Duodenal mucosa (tissue), 2 donors: ENCODE results near the gene THRA.

Experiments
- H3K27ac ChIP-seq: one replicate; pipeline ENCODE4 v1.7.0; 2013; ENCODE audit warnings: low read depth, low read length
- H3K27me3 ChIP-seq, 2 donors: one replicate each; pipeline ENCODE4 v1.7.0; 2013; ENCODE audit warnings: low read length in 2 of 2, control low read depth in 1 of 2; ENCODE audit not compliant: insufficient read depth in 2 of 2, control insufficient read depth in 1 of 2
- H3K36me3 ChIP-seq, 2 donors: one replicate each; pipeline ENCODE4 v1.7.0; 2013; ENCODE audit warnings: low read length in 2 of 2, control low read depth in 1 of 2; ENCODE audit not compliant: insufficient read depth in 2 of 2, control insufficient read depth in 1 of 2
- H3K4me1 ChIP-seq, 2 donors: one replicate each; pipeline ENCODE4 v1.7.0; 2013; ENCODE audit warnings: low read length in 2 of 2, control low read depth in 1 of 2; ENCODE audit not compliant: insufficient read depth in 2 of 2, control insufficient read depth in 1 of 2
- H3K4me3 ChIP-seq, 2 donors: one replicate each; pipeline ENCODE4 v1.7.0; 2013; ENCODE audit warnings: low read length in 2 of 2, low read depth in 1 of 2
- H3K9ac ChIP-seq, 2 donors: one replicate each; pipeline ENCODE4 v1.7.0; 2013; ENCODE audit warnings: low read length in 2 of 2, low read depth in 1 of 2
- H3K9me3 ChIP-seq, 2 donors: one replicate each; pipeline ENCODE4 v1.7.0; 2013; ENCODE audit warnings: low read length in 2 of 2, control low read depth in 1 of 2; ENCODE audit not compliant: control insufficient read depth in 1 of 2

Gene THRA

GRCh38 chr17:40093005-40093579, 30.3 kb downstream of the THRA start:
- Histone ChIP-seq H3K27me3 (no peaks in the 10 kb centered on the region), H3K4me1 (peaks cover 32 to 33% of the 10 kb centered on the region in 2 donors), H3K27ac (peak overlapping the region; percentile 8), H3K36me3 (peaks cover 33 to 64% of the 10 kb centered on the region in 2 donors), H3K4me3 (no peak overlapping the region), H3K9me3 (no peaks in the 10 kb centered on the region), H3K9ac (no peak overlapping the region)

- H3K4me3 ChIP-seq: no peak overlapping the region
- H3K27ac ChIP-seq: no peak overlapping the region
- H3K36me3 ChIP-seq: peaks cover 29 to 61% of the 10 kb centered on the region in 2 donors
- H3K27me3 ChIP-seq: no peaks in the 10 kb centered on the region
- peaks cover 38 to 39% of the 10 kb centered on the region in 2 donors for H3K4me1 ChIP-seq
- H3K9me3 ChIP-seq: no peaks in the 10 kb centered on the region
- H3K9ac ChIP-seq: no peak overlapping the region
Observed at GRCh38 chr17:40093580-40094201, 30.9 kb downstream of the THRA start.

- Histone ChIP-seq H3K27me3 (no peaks in the 10 kb centered on the region), H3K36me3 (peaks cover 21 to 50% of the 10 kb centered on the region in 2 donors), H3K4me1 (peaks cover 39 to 44% of the 10 kb centered on the region in 2 donors), H3K9me3 (no peaks in the 10 kb centered on the region), H3K4me3 (no peak overlapping the region), H3K27ac (peak overlapping the region; percentile 28), H3K9ac (peak overlapping the region in 1 of 2 donors; percentile 8)
Observed at GRCh38 chr17:40094874-40095273, 32.1 kb downstream of the THRA start.

- Histone ChIP-seq H3K4me3 (no peak overlapping the region), H3K27ac (peak overlapping the region; percentile 64), H3K4me1 (peaks cover 39 to 49% of the 10 kb centered on the region in 2 donors), H3K9me3 (no peaks in the 10 kb centered on the region), H3K9ac (peak overlapping the region; percentile 12 to 14), H3K27me3 (no peaks in the 10 kb centered on the region), H3K36me3 (peaks cover 21 to 46% of the 10 kb centered on the region in 2 donors)
Observed at GRCh38 chr17:40095351-40095943, 32.7 kb downstream of the THRA start.

- no peaks in the 10 kb centered on the region for H3K9me3 ChIP-seq
- H3K4me1 ChIP-seq: peaks cover 44 to 54% of the 10 kb centered on the region in 2 donors
- peak overlapping the region in 1 of 2 donors; percentile 45 for H3K4me3 ChIP-seq
- H3K27me3 ChIP-seq: no peaks in the 10 kb centered on the region
- peaks cover 21 to 46% of the 10 kb centered on the region in 2 donors for H3K36me3 ChIP-seq
- H3K9ac ChIP-seq: peak overlapping the region; percentile 39 to 41
- peak overlapping the region; percentile 74 for H3K27ac ChIP-seq
Observed at GRCh38 chr17:40095944-40096791, 33.4 kb downstream of the THRA start.

GRCh38 chr17:40097087-40097486, 34.3 kb downstream of the THRA start:
- H3K4me1 ChIP-seq: peaks cover 53 to 58% of the 10 kb centered on the region in 2 donors
- peaks cover 21 to 46% of the 10 kb centered on the region in 2 donors for H3K36me3 ChIP-seq
- H3K27me3 ChIP-seq: no peaks in the 10 kb centered on the region
- H3K9me3 ChIP-seq: no peaks in the 10 kb centered on the region
- peak overlapping the region in 1 of 2 donors; percentile 73 for H3K4me3 ChIP-seq
- H3K27ac ChIP-seq: peak overlapping the region; percentile 74
- peak overlapping the region; percentile 76 to 78 for H3K9ac ChIP-seq

GRCh38 chr17:40097931-40098845, 35.4 kb downstream of the THRA start:
- Histone ChIP-seq H3K27me3 (no peaks in the 10 kb centered on the region), H3K4me1 (peaks cover 62 to 63% of the 10 kb centered on the region in 2 donors), H3K27ac (peak overlapping the region; percentile 96), H3K9me3 (no peaks in the 10 kb centered on the region), H3K36me3 (peaks cover 21 to 42% of the 10 kb centered on the region in 2 donors), H3K4me3 (peak overlapping the region; percentile 60 to 73), H3K9ac (peak overlapping the region; percentile 76 to 78)

GRCh38 chr17:40098846-40099618, 36.3 kb downstream of the THRA start:
- no peaks in the 10 kb centered on the region for H3K9me3 ChIP-seq
- no peaks in the 10 kb centered on the region for H3K27me3 ChIP-seq
- peak overlapping the region; percentile 89 to 98 for H3K9ac ChIP-seq
- H3K27ac ChIP-seq: peak overlapping the region; percentile 96
- H3K4me1 ChIP-seq: peaks cover 70% of the 10 kb centered on the region in 2 donors
- peak overlapping the region; percentile 76 to 99 for H3K4me3 ChIP-seq
- H3K36me3 ChIP-seq: peaks cover 13 to 34% of the 10 kb centered on the region in 2 donors
